Brain pericyte (primary cell): Measurements from ENCODE around the gene WDR5B.
A peak's percentile ranks its signal among the peaks of the same experiment; 100 is the strongest.

Experiments used
- DNase-seq: peaks from one replicate; pipeline ENCODE4 v3.0.0-alpha.2; 2012; ENCODE audit warnings: low read depth, low spot score

The WDR5B gene

GRCh38 chr3:122409446-122409845, 6.4 kb downstream of the WDR5B start:
- no peak for DNase-seq

GRCh38 chr3:122407946-122408345, 7.9 kb downstream of the WDR5B start:
- DNase-seq = no peak

- no peak for DNase-seq
Observed at GRCh38 chr3:122406198-122406597, 9.7 kb downstream of the WDR5B start.

- DNase-seq = no peak
Observed at GRCh38 chr3:122405015-122405414, 10.8 kb downstream of the WDR5B start.

GRCh38 chr3:122403489-122403888, 12.4 kb downstream of the WDR5B start:
- DNase-seq = no peak

- DNase-seq = no peak
Observed at GRCh38 chr3:122398920-122399319, 16.9 kb downstream of the WDR5B start.

- no peak for DNase-seq
Observed at GRCh38 chr3:122397201-122397600, 18.7 kb downstream of the WDR5B start.

GRCh38 chr3:122396511-122396910, 19.4 kb downstream of the WDR5B start:
- DNase-seq = no peak

GRCh38 chr3:122395582-122395981, 20.3 kb downstream of the WDR5B start:
- DNase-seq = no peak

GRCh38 chr3:122394173-122394572, 21.7 kb downstream of the WDR5B start:
- no peak for DNase-seq

- no peak for DNase-seq
Observed at GRCh38 chr3:122392868-122393844, 22.7 kb downstream of the WDR5B start.

GRCh38 chr3:122391681-122392446, 24.0 kb downstream of the WDR5B start:
- no peak for DNase-seq

GRCh38 chr3:122390665-122391064, 25.2 kb downstream of the WDR5B start:
- DNase-seq = no peak

GRCh38 chr3:122389892-122390291, 26.0 kb downstream of the WDR5B start:
- no peak for DNase-seq

GRCh38 chr3:122389197-122389596, 26.7 kb downstream of the WDR5B start:
- no peak for DNase-seq

GRCh38 chr3:122387709-122388108, 28.2 kb downstream of the WDR5B start:
- DNase-seq = no peak

GRCh38 chr3:122383771-122384697, 31.8 kb downstream of the WDR5B start, which contains the start of gene FAM162A:
TSS of gene FAM162A (plus strand) at chr3:122384182. CDS start at chr3:122384266, 84 bp downstream.
- peak; percentile 41 for DNase-seq

GRCh38 chr3:122382888-122383666, 32.8 kb downstream of the WDR5B start, which contains the start of gene MIX23:
TSS of gene MIX23 (minus strand) at chr3:122383231. CDS start at chr3:122383224, 7 bp downstream.
- DNase-seq = peak; percentile 26

- no peak for DNase-seq
Observed at GRCh38 chr3:122377975-122378374, 37.9 kb downstream of the WDR5B start.

GRCh38 chr3:122374034-122374433, 41.8 kb downstream of the WDR5B start:
- DNase-seq = no peak
